OCI-LY1 (cell line): ENCODE results near the gene CROCC.

Experiments used
- H2AFZ ChIP-seq: fragments of 200-600 bp; sonication (generic), shearing (Covaris generic); 2 replicates; pipeline ENCODE4 v1.6.0; 2014; ENCODE audit warnings: antibody characterized with exemption, mild to moderate bottlenecking, low read length
- H3F3A ChIP-seq: fragments of 200-600 bp; sonication (generic), shearing (Covaris generic); 2 replicates; pipeline ENCODE4 v1.6.0; 2014; ENCODE audit warnings: mild to moderate bottlenecking, antibody characterized with exemption, low read length, moderate library complexity; ENCODE audit not compliant: insufficient read depth
- H3K27ac ChIP-seq: fragments of 200-600 bp; sonication (generic); 2 replicates; pipeline ENCODE4 v1.5.1; 2014; ENCODE audit warnings: low read length, mixed run types, mild to moderate bottlenecking, low read depth; ENCODE audit not compliant: poor library complexity, severe bottlenecking
- H3K27me3 ChIP-seq: fragments of 200-600 bp; sonication (generic); 2 replicates; pipeline ENCODE4 v1.6.0; 2014; ENCODE audit warnings: antibody characterized with exemption, mild to moderate bottlenecking, low read length, moderate library complexity; ENCODE audit not compliant: insufficient read depth
- H3K36me3 ChIP-seq: fragments of 200-600 bp; sonication (generic); 2 replicates; pipeline ENCODE4 v1.6.1; 2014; ENCODE audit warnings: mild to moderate bottlenecking, antibody characterized with exemption, low read length, moderate library complexity, mixed read lengths; ENCODE audit not compliant: insufficient read depth
- H3K4me1 ChIP-seq: fragments of 200-600 bp; sonication (generic); 2 replicates; pipeline ENCODE4 v1.5.1; 2014; ENCODE audit warnings: mild to moderate bottlenecking, low read length, moderate library complexity; ENCODE audit not compliant: insufficient read depth, severe bottlenecking
- H3K4me2 ChIP-seq: fragments of 200-600 bp; sonication (generic), shearing (Covaris generic); 2 replicates; pipeline ENCODE4 v1.6.1; 2014; ENCODE audit warnings: low read length
- H3K4me3 ChIP-seq: fragments of 200-600 bp; sonication (generic); 2 replicates; pipeline ENCODE4 v1.5.1; 2014; ENCODE audit warnings: low read length, low read depth, mild to moderate bottlenecking, mixed read lengths; ENCODE audit not compliant: poor library complexity, severe bottlenecking
- H3K79me2 ChIP-seq: fragments of 200-600 bp; shearing (Covaris generic); 2 replicates; pipeline ENCODE4 v1.6.1; 2016; ENCODE audit warnings: mixed run types, low read length, mixed read lengths; ENCODE audit not compliant: insufficient read depth
- H3K9ac ChIP-seq: fragments of 200-600 bp; sonication (generic), shearing (Covaris generic); 2 replicates; pipeline ENCODE4 v1.6.1; 2014; ENCODE audit warnings: mild to moderate bottlenecking, low read length, mixed read lengths
- H3K9me2 ChIP-seq: fragments of 200-600 bp; sonication (generic), shearing (Covaris generic); 2 replicates; pipeline ENCODE4 v1.6.1; 2014; ENCODE audit warnings: low read depth, mild to moderate bottlenecking, low read length, mixed read lengths
- H3K9me3 ChIP-seq: fragments of 200-600 bp; shearing (Covaris generic); 2 replicates; pipeline ENCODE4 v1.6.1; 2014; ENCODE audit warnings: low read length, mixed read lengths
- H4K20me1 ChIP-seq: fragments of 200-600 bp; sonication (generic), shearing (Covaris generic); 2 replicates; pipeline ENCODE4 v1.6.0; 2016; ENCODE audit warnings: mild to moderate bottlenecking, low read length; ENCODE audit not compliant: insufficient read depth
- CTCF ChIP-seq: fragments of 200-600 bp; sonication (generic), shearing (Covaris generic); IDR thresholded peaks from 2 replicates; pipeline ENCODE4 v1.5.1; 2017; ENCODE audit warnings: mild to moderate bottlenecking, antibody characterized with exemption, low read length, moderate library complexity, mixed read lengths
- EZH2 ChIP-seq: fragments of 200-600 bp; sonication (generic), shearing (Covaris generic); IDR thresholded peaks from 2 replicates; pipeline ENCODE4 v1.8.0; 2017; ENCODE audit warnings: borderline replicate concordance, mixed run types, mild to moderate bottlenecking, antibody characterized with exemption, low read length, moderate library complexity, mixed read lengths

Gene CROCC

GRCh38 chr1:16988210-16988609, 66.5 kb downstream of the CROCC start:
- H3K79me2 ChIP-seq = no peaks in the 10 kb centered on the region
- no peak for TF ChIP-seq CTCF
- no peak for TF ChIP-seq EZH2
- no peaks in the 10 kb centered on the region for H4K20me1 ChIP-seq
- H3K4me2 ChIP-seq = no peak overlapping the region
- H3K4me1 ChIP-seq = no peaks in the 10 kb centered on the region
- no peak overlapping the region for H3K4me3 ChIP-seq
- no peaks in the 10 kb centered on the region; the same call in 1 of the 2 replicates for H3K36me3 ChIP-seq
- H2AFZ ChIP-seq = no peak overlapping the region
- no peaks in the 10 kb centered on the region for H3K27me3 ChIP-seq
- H3K9me3 ChIP-seq = no peaks in the 10 kb centered on the region
- H3K9ac ChIP-seq = no peak overlapping the region
- H3F3A ChIP-seq = no peaks in the 10 kb centered on the region
- no peak overlapping the region for H3K27ac ChIP-seq
- no peaks in the 10 kb centered on the region for H3K9me2 ChIP-seq

DNA sequence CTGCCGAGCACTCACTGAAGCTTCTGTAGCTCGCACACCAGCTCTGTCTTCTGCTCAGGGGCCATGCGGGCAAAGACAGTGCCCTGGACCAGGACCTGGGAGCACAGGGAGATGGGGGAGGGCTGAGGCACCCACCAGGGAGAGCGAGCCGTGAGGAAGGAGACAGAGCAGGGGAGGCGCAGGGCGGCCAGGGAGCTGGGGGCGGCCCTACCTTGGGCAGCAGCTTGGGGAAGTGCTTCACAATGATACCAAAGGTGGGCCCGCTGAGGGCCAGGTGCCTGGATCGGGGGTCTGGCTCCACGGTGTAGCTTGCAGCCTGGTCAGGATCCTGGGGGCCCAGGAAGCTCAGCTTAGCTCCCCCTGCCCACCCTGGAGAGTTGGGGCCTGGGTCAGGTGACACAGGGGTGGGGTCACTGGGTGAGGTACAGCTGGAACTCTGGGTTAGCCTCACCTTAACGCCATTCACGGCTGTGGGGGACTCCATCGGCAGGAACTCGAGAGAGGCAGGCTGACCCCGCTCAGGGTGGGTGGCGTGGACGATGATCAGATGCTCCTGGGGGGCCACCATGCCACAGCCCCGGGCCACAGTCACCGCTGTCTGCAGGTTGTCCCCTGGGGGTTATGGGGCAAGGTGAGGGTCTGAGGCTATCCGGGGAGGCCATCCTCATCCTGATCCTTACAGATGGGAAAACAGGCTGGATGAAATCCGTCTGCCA, 68.1 kb downstream of the CROCC start:
- Histone ChIP-seq H3K79me2 (no peaks in the 10 kb centered on the region), H3K9me3 (no peaks in the 10 kb centered on the region), H3F3A (no peaks in the 10 kb centered on the region), H3K27me3 (no peaks in the 10 kb centered on the region), H3K36me3 (no peaks in the 10 kb centered on the region; the same call in 1 of the 2 replicates), H4K20me1 (no peaks in the 10 kb centered on the region), H3K27ac (no peak overlapping the region), H3K9me2 (no peaks in the 10 kb centered on the region), H3K9ac (no peak overlapping the region), H3K4me3 (no peak overlapping the region), H3K4me2 (no peak overlapping the region), H2AFZ (no peak overlapping the region), H3K4me1 (no peaks in the 10 kb centered on the region)
- TF ChIP-seq EZH2 = no peak
- TF ChIP-seq CTCF = no peak

GRCh38 chr1:16991571-16991970, 69.8 kb downstream of the CROCC start:
- H3K9me2 ChIP-seq = no peaks in the 10 kb centered on the region
- H3K4me3 ChIP-seq = no peak overlapping the region
- no peaks in the 10 kb centered on the region for H3K79me2 ChIP-seq
- H3K27me3 ChIP-seq = no peaks in the 10 kb centered on the region
- TF ChIP-seq CTCF = no peak
- H4K20me1 ChIP-seq = no peaks in the 10 kb centered on the region
- no peak overlapping the region for H3K9ac ChIP-seq
- H3K4me2 ChIP-seq = no peak overlapping the region
- no peaks in the 10 kb centered on the region for H3K4me1 ChIP-seq
- no peak overlapping the region for H2AFZ ChIP-seq
- H3K27ac ChIP-seq = no peak overlapping the region
- H3K36me3 ChIP-seq = no peaks in the 10 kb centered on the region; the same call in 1 of the 2 replicates
- H3K9me3 ChIP-seq = no peaks in the 10 kb centered on the region
- H3F3A ChIP-seq = no peaks in the 10 kb centered on the region
